OCI-LY7 (cell line): ENCODE results near the gene SLC19A1. TPM values are rescaled to one million over a fixed set of nuclear protein-coding genes. Genes with fewer than 3 reads are reported as not detected.
"Not testable (repeated sequence)": the region's sequence is repeated elsewhere in the genome, so short reads cannot be mapped to it uniquely, and the experiment has no call there.

Experiments
- BruUV-seq: library from RNA; stranded (reverse); fragments of 400-500 nt; replicated peaks from 2 replicates; lab custom pipeline; 2021; lab: Mats Ljungman, UMichigan
- CTCF ChIA-PET: fragments of 300-600 bp; sonication (Branson Sonifier 250); formaldehyde crosslinking; loops from one replicate; lab custom pipeline; 2022; ENCODE audit warnings: antibody characterized with exemption; ENCODE audit not compliant: unreplicated experiment; lab: Charles Lee
- POLR2A ChIA-PET: fragments of 300-600 bp; sonication (Branson Sonifier 250); formaldehyde crosslinking; loops from one replicate; lab custom pipeline; 2022; ENCODE audit warnings: antibody characterized with exemption; lab: Charles Lee
- DNase-seq: peaks from one replicate; pipeline ENCODE4 v3.0.0-alpha.2; 2015; ENCODE audit warnings: low spot score
- H2AFZ ChIP-seq: fragments of 200-600 bp; sonication (generic), shearing (Covaris generic); 2 replicates; pipeline ENCODE4 v1.6.1; 2014; ENCODE audit warnings: mild to moderate bottlenecking, antibody characterized with exemption, low read length, moderate library complexity
- H3K27ac ChIP-seq: fragments of 200-600 bp; sonication (generic); 2 replicates; pipeline ENCODE4 v1.5.1; 2014; ENCODE audit warnings: mixed run types, low read depth, mild to moderate bottlenecking, moderate library complexity, low read length, inconsistent platforms; ENCODE audit not compliant: poor library complexity, severe bottlenecking
- H3K36me3 ChIP-seq: fragments of 200-600 bp; sonication (generic); 2 replicates; pipeline ENCODE4 v1.6.1; 2014; ENCODE audit warnings: mild to moderate bottlenecking, antibody characterized with exemption, low read length, moderate library complexity, mixed read lengths; ENCODE audit not compliant: insufficient read depth
- H3K4me1 ChIP-seq: fragments of 200-600 bp; sonication (generic); 2 replicates; pipeline ENCODE4 v1.5.1; 2014; ENCODE audit warnings: mild to moderate bottlenecking, low read length; ENCODE audit not compliant: insufficient read depth, poor library complexity, severe bottlenecking
- H3K4me2 ChIP-seq: fragments of 200-600 bp; sonication (generic); 2 replicates; pipeline ENCODE4 v1.6.1; 2014; ENCODE audit warnings: mild to moderate bottlenecking, low read length
- H3K4me3 ChIP-seq: fragments of 200-600 bp; sonication (generic); 2 replicates; pipeline ENCODE4 v1.5.1; 2014; ENCODE audit warnings: mild to moderate bottlenecking, low read depth, low read length; ENCODE audit not compliant: poor library complexity, severe bottlenecking
- H3K79me2 ChIP-seq: fragments of 200-600 bp; sonication (generic); 2 replicates; pipeline ENCODE4 v1.6.1; 2016; ENCODE audit warnings: low read depth, mild to moderate bottlenecking, low read length, moderate library complexity, mixed read lengths; ENCODE audit not compliant: insufficient read depth
- H3K9me2 ChIP-seq: fragments of 200-600 bp; sonication (generic); 2 replicates; pipeline ENCODE4 v1.6.1; 2016; ENCODE audit warnings: mild to moderate bottlenecking, low read length, mixed read lengths; ENCODE audit not compliant: insufficient read depth
- H3K9me3 ChIP-seq: fragments of 200-600 bp; sonication (generic); 2 replicates; pipeline ENCODE4 v1.6.1; 2014; ENCODE audit warnings: mild to moderate bottlenecking, mixed run types, low read length, mixed read lengths
- H4K20me1 ChIP-seq: fragments of 200-600 bp; sonication (generic); 2 replicates; pipeline ENCODE4 v1.6.1; 2014; ENCODE audit warnings: mild to moderate bottlenecking, antibody characterized with exemption, low read length, moderate library complexity, mixed read lengths; ENCODE audit not compliant: insufficient read depth
- EZH2phosphoT487 ChIP-seq: fragments of 200-600 bp; sonication (generic); IDR thresholded peaks from 2 replicates; pipeline ENCODE4 v1.6.1; 2018; ENCODE audit warnings: low read depth, borderline replicate concordance, mild to moderate bottlenecking, mixed run types, antibody characterized with exemption, low read length, moderate library complexity, mixed read lengths
- intact Hi-C: fragments of 100-400 bp; cut with micrococcal nuclease; formaldehyde crosslinking; loops from one replicate; pipeline ENCODE4 v1.10.0; 2022; ENCODE audit not compliant: unreplicated experiment
- total RNA-seq, 2 experiments: library from RNA; depleted of rRNA in 1 of 2; stranded (reverse); fragments of >200 nt in 1 of 2; shearing (Covaris generic) in 1 of 2; gene quantifications; 2 replicates each; pipeline ENCODE4 v1.2.3, GENCODE V29; 2014 to 2022
- TF ChIP-seq, protein P1 (sequence below): fragments of 200-600 bp; sonication (generic); conservative IDR thresholded peaks from 2 replicates; pipeline ENCODE4 v1.5.1; 2014; ENCODE audit warnings: mild to moderate bottlenecking, antibody characterized with exemption, low read length, moderate library complexity, mixed read lengths

SLC19A1 gene
- total RNA-seq, 2 experiments from 2014 or later: 17.9 to 41.2 TPM

DNA sequence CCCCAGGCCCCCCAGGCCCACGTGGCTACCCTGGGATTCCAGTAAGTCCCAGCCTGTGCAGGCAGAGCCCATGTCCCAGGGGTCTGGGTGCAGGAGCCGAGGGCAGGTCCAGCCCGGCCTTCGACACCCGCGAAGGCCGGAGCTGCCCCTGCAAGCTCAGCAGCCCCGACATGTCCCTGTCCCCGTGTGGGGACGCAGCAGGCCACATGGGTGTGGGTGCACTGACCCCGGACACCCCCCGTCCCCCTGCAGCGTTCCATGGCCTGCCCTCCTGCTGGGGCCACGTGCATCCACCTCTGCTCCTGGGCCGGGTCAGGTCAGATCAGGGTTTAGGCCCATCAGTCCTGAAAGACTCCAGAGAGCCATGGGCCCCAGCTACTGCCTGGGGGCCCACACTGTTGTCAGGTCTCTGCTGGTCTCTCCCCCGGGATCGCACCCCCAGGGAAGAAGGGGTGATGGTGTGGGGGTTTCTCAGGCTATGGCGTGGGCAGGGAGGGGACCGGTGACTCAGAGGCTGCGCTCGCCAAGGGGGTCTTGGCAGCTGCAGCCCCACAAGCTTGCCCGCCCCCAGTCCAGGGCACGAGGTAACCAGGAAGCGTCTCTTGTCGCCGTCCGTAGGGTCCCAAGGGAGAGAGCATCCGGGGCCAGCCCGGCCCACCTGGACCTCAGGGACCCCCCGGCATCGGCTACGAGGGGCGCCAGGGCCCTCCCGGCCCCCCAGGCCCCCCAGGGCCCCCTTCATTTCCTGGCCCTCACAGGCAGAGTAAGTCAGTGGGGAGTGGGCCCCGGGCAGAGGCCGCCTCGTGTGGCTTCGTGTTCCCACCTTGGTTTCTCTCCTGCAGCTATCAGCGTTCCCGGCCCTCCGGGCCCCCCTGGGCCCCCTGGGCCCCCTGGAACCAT is 37.5 kb downstream of the SLC19A1 start:
- H3K4me1 ChIP-seq: no peaks in the 10 kb centered on the region
- ChIA-PET CTCF (no interaction called here), POLR2A (no interaction called here)
- no peak for DNase-seq
- no peaks in the 10 kb centered on the region for H3K79me2 ChIP-seq
- no peaks in the 10 kb centered on the region for H4K20me1 ChIP-seq
- intact Hi-C loops: no loop called here
- no peaks in the 10 kb centered on the region for H3K9me3 ChIP-seq
- no peak overlapping the region for H3K4me2 ChIP-seq
- no peaks in the 10 kb centered on the region for H3K36me3 ChIP-seq
- no peak overlapping the region for H3K4me3 ChIP-seq
- no peak overlapping the region for H2AFZ ChIP-seq
- H3K9me2 ChIP-seq: no peaks in the 10 kb centered on the region
- TF ChIP-seq EZH2phosphoT487: no peak
- TF ChIP-seq, protein P1, sequence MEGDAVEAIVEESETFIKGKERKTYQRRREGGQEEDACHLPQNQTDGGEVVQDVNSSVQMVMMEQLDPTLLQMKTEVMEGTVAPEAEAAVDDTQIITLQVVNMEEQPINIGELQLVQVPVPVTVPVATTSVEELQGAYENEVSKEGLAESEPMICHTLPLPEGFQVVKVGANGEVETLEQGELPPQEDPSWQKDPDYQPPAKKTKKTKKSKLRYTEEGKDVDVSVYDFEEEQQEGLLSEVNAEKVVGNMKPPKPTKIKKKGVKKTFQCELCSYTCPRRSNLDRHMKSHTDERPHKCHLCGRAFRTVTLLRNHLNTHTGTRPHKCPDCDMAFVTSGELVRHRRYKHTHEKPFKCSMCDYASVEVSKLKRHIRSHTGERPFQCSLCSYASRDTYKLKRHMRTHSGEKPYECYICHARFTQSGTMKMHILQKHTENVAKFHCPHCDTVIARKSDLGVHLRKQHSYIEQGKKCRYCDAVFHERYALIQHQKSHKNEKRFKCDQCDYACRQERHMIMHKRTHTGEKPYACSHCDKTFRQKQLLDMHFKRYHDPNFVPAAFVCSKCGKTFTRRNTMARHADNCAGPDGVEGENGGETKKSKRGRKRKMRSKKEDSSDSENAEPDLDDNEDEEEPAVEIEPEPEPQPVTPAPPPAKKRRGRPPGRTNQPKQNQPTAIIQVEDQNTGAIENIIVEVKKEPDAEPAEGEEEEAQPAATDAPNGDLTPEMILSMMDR: no peak
- BruUV-seq: no TSS peak
- H3K27ac ChIP-seq: no peak overlapping the region

DNA sequence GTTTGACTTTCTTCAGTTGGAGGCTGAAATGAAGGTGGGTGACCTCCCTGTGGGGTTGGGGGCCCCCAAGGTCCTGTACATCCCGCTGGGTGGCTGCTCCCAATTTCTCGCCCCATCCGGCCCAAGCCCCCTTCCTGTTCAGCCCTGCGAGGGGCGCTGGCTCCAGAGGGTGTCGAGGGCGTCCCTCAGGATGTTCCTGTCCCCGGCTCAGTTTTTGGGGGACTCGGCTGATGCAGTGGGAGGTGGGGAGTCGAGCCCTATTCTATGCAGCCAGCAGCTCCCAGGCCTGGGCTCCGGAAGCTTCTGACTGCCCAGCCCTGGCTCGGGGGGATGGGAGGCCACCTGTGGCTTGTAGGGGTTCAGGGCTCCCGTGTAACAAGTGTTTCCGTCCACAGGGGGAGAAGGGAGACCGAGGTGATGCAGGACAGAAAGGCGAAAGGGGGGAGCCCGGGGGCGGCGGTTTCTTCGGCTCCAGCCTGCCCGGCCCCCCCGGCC is 38.2 kb downstream of the SLC19A1 start:
- no peaks in the 10 kb centered on the region for H3K4me1 ChIP-seq
- no peak overlapping the region for H3K4me3 ChIP-seq
- intact Hi-C loops: no loop called here
- H3K79me2 ChIP-seq: no peaks in the 10 kb centered on the region
- no peak overlapping the region for H3K4me2 ChIP-seq
- ChIA-PET POLR2A (no interaction called here), CTCF (no interaction called here)
- no peak for TF ChIP-seq EZH2phosphoT487
- TF ChIP-seq, protein P1: no peak
- no peak for DNase-seq
- no peaks in the 10 kb centered on the region for H3K9me2 ChIP-seq
- H3K36me3 ChIP-seq: no peaks in the 10 kb centered on the region
- no peaks in the 10 kb centered on the region for H4K20me1 ChIP-seq
- no TSS peak for BruUV-seq
- no peak overlapping the region for H3K27ac ChIP-seq
- H2AFZ ChIP-seq: no peak overlapping the region
- no peaks in the 10 kb centered on the region for H3K9me3 ChIP-seq

DNA sequence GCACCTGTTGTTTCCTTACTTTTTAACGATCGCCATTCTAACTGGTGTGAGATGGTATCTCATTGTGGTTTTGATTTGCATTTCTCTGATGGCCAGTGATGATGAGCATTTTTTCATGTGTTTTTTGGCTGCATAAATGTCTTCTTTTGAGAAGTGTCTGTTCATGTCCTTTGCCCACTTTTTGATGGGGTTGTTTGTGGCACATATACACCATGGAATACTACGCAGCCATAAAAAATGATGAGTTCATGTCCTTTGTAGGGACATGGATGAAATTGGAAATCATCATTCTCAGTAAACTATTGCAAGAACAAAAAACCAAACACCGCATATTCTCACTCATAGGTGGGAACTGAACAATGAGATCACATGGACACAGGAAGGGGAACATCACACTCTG is 39.0 kb downstream of the SLC19A1 start:
- H4K20me1 ChIP-seq, CTCF ChIA-PET, H3K9me2 ChIP-seq, intact Hi-C loops, H3K4me2 ChIP-seq, H3K27ac ChIP-seq, H3K4me3 ChIP-seq, POLR2A ChIA-PET, H2AFZ ChIP-seq, DNase-seq, H3K36me3 ChIP-seq, BruUV-seq, H3K9me3 ChIP-seq, H3K4me1 ChIP-seq, H3K79me2 ChIP-seq: not testable (repeated sequence)
